Neural cell (in vitro differentiated cells): ENCODE measurements around the gene CDYL.

Experiments
- EP300 ChIP-seq: fragments of 450-650 bp; conservative IDR thresholded peaks from 2 replicates; pipeline ENCODE4 v1.6.1; 2014; ENCODE audit warnings: antibody characterized with exemption, mild to moderate bottlenecking, moderate library complexity; ENCODE audit not compliant: poor library complexity, severe bottlenecking
- EZH2 ChIP-seq: fragments of 200-600, 300-800 bp; shearing (Covaris generic), sonication (generic); IDR thresholded peaks from 2 replicates; pipeline ENCODE4 v1.6.1; 2014; ENCODE audit warnings: antibody characterized with exemption, low read length, borderline replicate concordance, mild to moderate bottlenecking; ENCODE audit not compliant: insufficient read depth, poor library complexity, severe bottlenecking
- POLR2AphosphoS5 ChIP-seq: IDR thresholded peaks from 2 replicates; pipeline ENCODE4 v1.6.1; 2012
- RAD21 ChIP-seq: fragments of 450-650 bp; conservative IDR thresholded peaks from 2 replicates; pipeline ENCODE4 v1.6.1; 2014; ENCODE audit warnings: antibody characterized with exemption, mild to moderate bottlenecking, moderate library complexity
- SMC3 ChIP-seq: fragments of 450-650 bp; conservative IDR thresholded peaks from 2 replicates; pipeline ENCODE4 v1.6.1; 2014; ENCODE audit warnings: antibody characterized with exemption, mild to moderate bottlenecking, moderate library complexity; ENCODE audit not compliant: poor library complexity
- TF ChIP-seq, protein P1 (sequence below): fragments of 450-650 bp; IDR thresholded peaks from 2 replicates; pipeline ENCODE4 v1.5.1; 2014; ENCODE audit warnings: antibody characterized with exemption, mild to moderate bottlenecking, moderate library complexity; ENCODE audit not compliant: poor library complexity, severe bottlenecking

DNA sequence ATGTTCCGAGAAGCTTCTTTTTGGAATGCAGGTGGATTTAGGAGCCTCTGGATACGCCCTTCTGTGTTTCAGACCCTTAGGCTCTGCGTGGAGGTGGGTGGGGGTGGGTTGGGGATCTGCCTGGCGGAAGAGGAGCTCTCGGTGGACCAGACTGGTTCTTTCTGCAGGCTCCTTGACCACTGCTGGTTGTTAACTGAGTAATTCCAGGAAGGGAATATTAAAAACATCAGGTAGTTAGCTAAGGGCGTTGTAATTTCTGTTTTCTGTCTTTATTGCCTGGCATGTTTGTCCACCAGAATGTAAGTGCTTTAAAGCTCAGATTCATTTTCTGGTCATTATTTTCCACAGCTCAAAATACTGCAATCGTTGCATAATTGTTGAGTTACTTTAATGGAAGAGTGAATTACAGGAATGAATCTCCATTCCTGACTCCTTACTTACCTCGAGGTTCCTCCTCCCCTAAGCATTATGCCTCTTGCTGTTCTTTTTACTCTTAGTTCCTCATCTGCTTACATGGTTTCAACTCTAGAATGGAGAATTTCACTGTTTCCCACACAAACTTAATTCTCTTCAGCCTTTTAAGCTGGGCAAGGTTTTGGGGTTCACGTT lies 5.9 kb downstream of the CDYL start:
- TF ChIP-seq EZH2 (no peak), POLR2AphosphoS5 (no peak), RAD21 (no peak), SMC3 (no peak), EP300 (no peak)
- TF ChIP-seq, protein P1, sequence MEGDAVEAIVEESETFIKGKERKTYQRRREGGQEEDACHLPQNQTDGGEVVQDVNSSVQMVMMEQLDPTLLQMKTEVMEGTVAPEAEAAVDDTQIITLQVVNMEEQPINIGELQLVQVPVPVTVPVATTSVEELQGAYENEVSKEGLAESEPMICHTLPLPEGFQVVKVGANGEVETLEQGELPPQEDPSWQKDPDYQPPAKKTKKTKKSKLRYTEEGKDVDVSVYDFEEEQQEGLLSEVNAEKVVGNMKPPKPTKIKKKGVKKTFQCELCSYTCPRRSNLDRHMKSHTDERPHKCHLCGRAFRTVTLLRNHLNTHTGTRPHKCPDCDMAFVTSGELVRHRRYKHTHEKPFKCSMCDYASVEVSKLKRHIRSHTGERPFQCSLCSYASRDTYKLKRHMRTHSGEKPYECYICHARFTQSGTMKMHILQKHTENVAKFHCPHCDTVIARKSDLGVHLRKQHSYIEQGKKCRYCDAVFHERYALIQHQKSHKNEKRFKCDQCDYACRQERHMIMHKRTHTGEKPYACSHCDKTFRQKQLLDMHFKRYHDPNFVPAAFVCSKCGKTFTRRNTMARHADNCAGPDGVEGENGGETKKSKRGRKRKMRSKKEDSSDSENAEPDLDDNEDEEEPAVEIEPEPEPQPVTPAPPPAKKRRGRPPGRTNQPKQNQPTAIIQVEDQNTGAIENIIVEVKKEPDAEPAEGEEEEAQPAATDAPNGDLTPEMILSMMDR, result no peak
